H1 (cell line): ENCODE data around the gene BLTP3B. TPM values are rescaled to one million over a fixed set of nuclear protein-coding genes. Genes with fewer than 3 reads are reported as not detected.

Source experiments
- CTCF ChIA-PET: fragments of 300-600 bp; sonication (Branson Sonifier 250); formaldehyde crosslinking; loops from one replicate; lab custom pipeline; 2021; ENCODE audit not compliant: partially characterized antibody; lab: Charles Lee
- POLR2A ChIA-PET: fragments of 300-600 bp; sonication (Branson Sonifier 250); formaldehyde crosslinking; loops from one replicate; lab custom pipeline; 2021; ENCODE audit warnings: inconsistent platforms; ENCODE audit not compliant: partially characterized antibody; lab: Charles Lee
- DNase-seq, 2 experiments: peaks; one replicate each; pipeline versions ENCODE4 v3.0.0 to v3.0.0-alpha.2; 2010 to 2022; ENCODE audit warnings: low spot score in 2 of 2, low read depth in 1 of 2, mixed read lengths in 1 of 2
- FAIRE-seq: peaks from 2 replicates; lab custom pipeline; 2011; peaks lifted over from hg19 to GRCh38; lab: Jason Lieb, UNC
- H2AFZ ChIP-seq: 2 replicates; pipeline ENCODE4 v1.8.1; 2012; ENCODE audit warnings: low read length, inconsistent platforms
- H2AK5ac ChIP-seq: 2 replicates; pipeline ENCODE4 v1.6.1; 2013; ENCODE audit warnings: low read depth, low read length
- H2BK120ac ChIP-seq: replicated peaks from 2 replicates; pipeline ENCODE3; 2013; ENCODE audit warnings: low read depth, low read length, inconsistent platforms
- H2BK12ac ChIP-seq: 2 replicates; pipeline ENCODE4 v1.6.1; 2013; ENCODE audit warnings: low read depth, low read length
- H2BK15ac ChIP-seq: 2 replicates; pipeline ENCODE4 v1.6.1; 2013; ENCODE audit warnings: low read length
- H2BK20ac ChIP-seq: 2 replicates; pipeline ENCODE4 v1.6.1; 2013; ENCODE audit warnings: low read length
- H2BK5ac ChIP-seq: 2 replicates; pipeline ENCODE4 v1.6.1; 2013; ENCODE audit warnings: low read depth, low read length
- H3K14ac ChIP-seq: 2 replicates; pipeline ENCODE4 v1.6.1; 2013; ENCODE audit warnings: inconsistent platforms; ENCODE audit not compliant: insufficient read length
- H3K18ac ChIP-seq: 2 replicates; pipeline ENCODE4 v1.6.1; 2013; ENCODE audit warnings: low read length; ENCODE audit errors: extremely low read depth
- H3K23ac ChIP-seq: 2 replicates; pipeline ENCODE4 v1.6.1; 2013; ENCODE audit warnings: inconsistent platforms; ENCODE audit not compliant: insufficient read length
- H3K23me2 ChIP-seq: 2 replicates; pipeline ENCODE4 v1.6.1; 2013; ENCODE audit warnings: low read depth, low read length
- H3K27ac ChIP-seq: 2 replicates; pipeline ENCODE4 v1.6.1; 2011; ENCODE audit warnings: low read depth, low read length, inconsistent platforms
- H3K27me3 ChIP-seq, 4 experiments: replicated peaks in 1 of 4; 1 replicate in 1 of 4; 2 replicates in 3 of 4; pipeline versions ENCODE4 v1.6.1 to v1.8.1; 2011 to 2013; ENCODE audit warnings: low read length in 3 of 4, mild to moderate bottlenecking in 3 of 4, inconsistent platforms in 2 of 4, mixed read lengths in 2 of 4, moderate library complexity in 1 of 4; ENCODE audit not compliant: control insufficient read depth in 3 of 4, insufficient read depth in 3 of 4; ENCODE audit errors: extremely low read depth in 1 of 4
- H3K36me3 ChIP-seq, 4 experiments: 2 replicates each; pipeline versions ENCODE4 v1.6.1 to v1.8.1; 2011 to 2013; ENCODE audit warnings: mild to moderate bottlenecking in 4 of 4, low read length in 3 of 4, moderate library complexity in 2 of 4, control low read depth in 1 of 4, inconsistent platforms in 1 of 4; ENCODE audit not compliant: insufficient read depth in 4 of 4, control insufficient read depth in 2 of 4
- H3K4ac ChIP-seq: replicated peaks from 2 replicates; pipeline ENCODE3; 2013; ENCODE audit warnings: low read length, low read depth, mixed read lengths, inconsistent platforms; ENCODE audit not compliant: insufficient read length
- H3K4me1 ChIP-seq, 4 experiments: replicated peaks in 1 of 4; 1 replicate in 1 of 4; 2 replicates in 3 of 4; pipeline versions ENCODE4 v1.6.1 to v1.8.1; 2011 to 2013; ENCODE audit warnings: low read length in 3 of 4, inconsistent platforms in 2 of 4, mixed read lengths in 1 of 4; ENCODE audit not compliant: insufficient read depth in 4 of 4, control insufficient read depth in 3 of 4
- H3K4me2 ChIP-seq, 2 experiments: 2 replicates each; pipeline versions ENCODE4 v1.6.1 to v1.8.1; 2011 to 2013; ENCODE audit warnings: low read depth in 2 of 2, low read length in 2 of 2, control low read depth in 1 of 2, inconsistent platforms in 1 of 2, mild to moderate bottlenecking in 1 of 2; ENCODE audit not compliant: insufficient read depth in 1 of 2
- H3K4me3 ChIP-seq, 4 experiments: fragments of 200-600, 300-600 bp in 1 of 4; sonication (generic), shearing (Covaris generic), sonication (Bioruptor Twin) in 1 of 4; 2 replicates each; pipeline versions ENCODE4 v1.5.1 to v1.8.1; 2011 to 2016; ENCODE audit warnings: low read length in 4 of 4, low read depth in 3 of 4, control low read depth in 2 of 4, inconsistent platforms in 2 of 4, mild to moderate bottlenecking in 2 of 4, mixed read lengths in 1 of 4, moderate library complexity in 1 of 4; ENCODE audit not compliant: insufficient read depth in 2 of 4; ENCODE audit errors: extremely low read depth in 1 of 4
- H3K56ac ChIP-seq: replicated peaks from 2 replicates; pipeline ENCODE3; 2013; ENCODE audit warnings: low read depth, mild to moderate bottlenecking, mixed read lengths, low read length, inconsistent platforms; ENCODE audit not compliant: insufficient read length
- H3K79me1 ChIP-seq: 2 replicates; pipeline ENCODE4 v1.6.1; 2013; ENCODE audit warnings: low read depth, low read length, control low read depth
- H3K79me2 ChIP-seq, 2 experiments: 2 replicates each; pipeline versions ENCODE4 v1.6.1 to v1.8.1; 2012 to 2013; ENCODE audit warnings: low read length in 2 of 2, mild to moderate bottlenecking in 2 of 2, inconsistent platforms in 1 of 2; ENCODE audit not compliant: insufficient read depth in 2 of 2, control insufficient read depth in 1 of 2
- H3K9ac ChIP-seq, 4 experiments: replicated peaks in 1 of 4; 1 replicate in 1 of 4; 2 replicates in 3 of 4; pipeline versions ENCODE4 v1.6.1 to v1.8.1; 2011 to 2013; ENCODE audit warnings: low read depth in 3 of 4, low read length in 3 of 4, control low read depth in 2 of 4, mild to moderate bottlenecking in 2 of 4, moderate library complexity in 2 of 4, inconsistent platforms in 1 of 4; ENCODE audit errors: extremely low read depth in 1 of 4
- H3K9me3 ChIP-seq, 2 experiments: 2 replicates each; pipeline versions ENCODE4 v1.6.1 to v1.8.1; 2012 to 2013; ENCODE audit warnings: mild to moderate bottlenecking in 2 of 2, moderate library complexity in 2 of 2, control low read depth in 1 of 2, inconsistent platforms in 1 of 2, low read depth in 1 of 2, low read length in 1 of 2, mixed read lengths in 1 of 2; ENCODE audit not compliant: insufficient read depth in 2 of 2
- H4K20me1 ChIP-seq, 2 experiments: replicated peaks in 1 of 2; 2 replicates each; pipeline versions ENCODE3 to v1.8.1; 2011 to 2013; ENCODE audit warnings: inconsistent platforms in 2 of 2, low read length in 2 of 2, mild to moderate bottlenecking in 1 of 2; ENCODE audit not compliant: insufficient read depth in 2 of 2, control insufficient read depth in 1 of 2
- H4K5ac ChIP-seq: 2 replicates; pipeline ENCODE4 v1.6.1; 2013; ENCODE audit warnings: low read length, low read depth, mixed read lengths, inconsistent platforms; ENCODE audit not compliant: insufficient read length
- H4K8ac ChIP-seq: 2 replicates; pipeline ENCODE4 v1.8.0; 2013; ENCODE audit warnings: mild to moderate bottlenecking, moderate library complexity, low read length, inconsistent platforms; ENCODE audit not compliant: insufficient read depth; ENCODE audit errors: extremely low read depth
- H4K91ac ChIP-seq: replicated peaks from 2 replicates; pipeline ENCODE3; 2013; ENCODE audit warnings: low read length, mixed read lengths, inconsistent platforms; ENCODE audit not compliant: insufficient read length
- ASH2L ChIP-seq: fragments of 200-600, 300-600 bp; sonication (generic); IDR thresholded peaks from one replicate; pipeline ENCODE4 v1.7.1; 2017; ENCODE audit warnings: low read length
- CTCF ChIP-seq, 3 experiments: IDR thresholded peaks; 1 replicate in 2 of 3; 2 replicates in 1 of 3; pipeline versions ENCODE4 v1.5.1 to v1.6.1; 2011; ENCODE audit warnings: low read length in 3 of 3, mild to moderate bottlenecking in 3 of 3, inconsistent platforms in 2 of 3, low read depth in 1 of 3, moderate library complexity in 1 of 3; ENCODE audit not compliant: insufficient read depth in 1 of 3; ENCODE audit errors: control extremely low read depth in 1 of 3
- SIRT6 ChIP-seq: IDR thresholded peaks from one replicate; pipeline ENCODE4 v1.7.1; 2012; ENCODE audit warnings: low read length, inconsistent platforms
- SRF ChIP-seq: IDR thresholded peaks from 2 replicates; pipeline ENCODE4 v1.6.1; 2011; ENCODE audit warnings: mild to moderate bottlenecking, low read depth, low read length, moderate library complexity
- TAF7 ChIP-seq: optimal IDR thresholded peaks from 2 replicates; pipeline ENCODE3; 2011; ENCODE audit warnings: low read depth, mild to moderate bottlenecking, inconsistent platforms, low read length, moderate library complexity, borderline replicate concordance
- WGBS, 2 experiments: shearing (Covaris generic) in 1 of 2; methylation state at CpG; one replicate each; pipeline versions ENCODE4 v1.1.6 to v1.1.7; 2013 to 2015; ENCODE audit warnings: low lambda C conversion rate in 2 of 2, mixed read lengths in 2 of 2, inconsistent platforms in 1 of 2, low coverage in 1 of 2, missing lambda C conversion rate in 1 of 2; ENCODE audit not compliant: insufficient replicate concordance in 2 of 2, insufficient coverage in 1 of 2, insufficient read length in 1 of 2; ENCODE audit errors: extremely low coverage in 1 of 2, missing lambda C conversion rate in 1 of 2; 5-methylcytosine and 5-hydroxymethylcytosine counted together
- polyA plus RNA-seq, 7 experiments: library from polyadenylated mRNA; depleted of rRNA in 3 of 7; stranded (reverse) in 5 of 7; unstranded in 2 of 7; fragments of >200 nt in 5 of 7; fragments of 200-250 nt in 2 of 7; gene quantifications; 1 replicate in 5 of 7; 2 replicates in 1 of 7; 4 replicates in 1 of 7; pipeline versions ENCODE4 v1.2.1 to v1.2.3, GENCODE V29; 2011 to 2013; ENCODE audit warnings: missing spikeins in 2 of 7, mixed read lengths in 2 of 7
- total RNA-seq: library from RNA; stranded (reverse); fragmentation: NEBNext Ultra II Directional; extraction: Animal tissue kit (Norgen Biotek cat#: 25700); gene quantifications from 2 replicates; pipeline ENCODE4 v1.2.1, GENCODE V29; 2021

Gene BLTP3B
- total and polyA plus RNA-seq, 2 of the 8 experiments (the other 6 are each of a cell fraction or from before 2014, with no cell fraction given): 7.0 to 28.6 TPM

GRCh38 chr12:100115291-100115690, 27.4 kb downstream of the BLTP3B start:
- Histone ChIP-seq H3K4me1 (no peaks in the 10 kb centered on the region), H3K23ac (no peak overlapping the region), H4K91ac (no peak overlapping the region), H2AK5ac (no peak overlapping the region), H3K79me2 (peaks cover 0 to 78% of the 10 kb centered on the region in 2 experiments; a peak in 2 of 4 replicates), H2AFZ (no peak overlapping the region), H3K56ac (no peak overlapping the region), H3K9ac (no peak overlapping the region), H4K20me1 (no peaks in the 10 kb centered on the region), H3K23me2 (no peaks in the 10 kb centered on the region), H4K8ac (peak overlapping the region; percentile 79; the same call in 1 of the 2 replicates), H3K4me2 (no peak overlapping the region), H2BK20ac (no peak overlapping the region), H3K4me3 (no peak overlapping the region), H3K36me3 (no peaks in the 10 kb centered on the region), H3K4ac (no peak overlapping the region), H4K5ac (no peak overlapping the region), H2BK15ac (no peak overlapping the region), H3K27me3 (no peaks in the 10 kb centered on the region), H3K27ac (no peak overlapping the region), H3K14ac (no peak overlapping the region), H3K79me1 (peaks cover 4% of the 10 kb centered on the region; the same call in 1 of the 2 replicates), H3K9me3 (no peaks in the 10 kb centered on the region), H3K18ac (no peak overlapping the region; the same call in 1 of the 2 replicates), H2BK120ac (no peak overlapping the region), H2BK12ac (no peak overlapping the region), H2BK5ac (no peak overlapping the region)
- DNase-seq (no peak), FAIRE-seq (no peak)
- ChIA-PET POLR2A (interaction anchor here (0.6 kb wide), 1 partner anchor 365 kb away, joined by 3 read pairs; no protein-coding TSS in a partner anchor), CTCF (interaction anchor here (1.3 kb wide), 1 partner anchor 17 kb away, joined by 3 read pairs; no protein-coding TSS in a partner anchor)
- WGBS, 2 experiments: 90% methylated on average over 8 of the region's 8 CpGs; no CpG with 5 or more reads in 1 of the 2 experiments
- TF ChIP-seq SIRT6 (no peak), ASH2L (no peak), CTCF (IDR thresholded peaks at IDR 0.05; ENCODE audit: control extremely low read depth in 1 of 3, insufficient read depth in 1 of 3, low read depth in 1 of 3, low read length in 3 of 3) (no peak), SRF (no peak), TAF7 (no peak)
